Activated CD8-positive, alpha-beta memory T cell treated with anti-CD3 and anti-CD28 coated beads for 48 hours (primary cell): ENCODE data around the gene APOBEC3H.
"Not testable (repeated sequence)": the region's sequence is repeated elsewhere in the genome, so short reads cannot be mapped to it uniquely, and the experiment has no call there.

Source experiments
- DNase-seq, 3 experiments: peaks; one replicate each; pipeline ENCODE4 v3.0.0-alpha.2; 2020; ENCODE audit warnings: low read depth in 2 of 3, low spot score in 2 of 3

The APOBEC3H gene

GRCh38 chr22:39097098-39098020, at the start of gene APOBEC3H:
TSS of gene APOBEC3H (plus strand) at chr22:39097244. CDS start at chr22:39100279, 3,035 bp downstream.
- no peak for DNase-seq

- DNase-seq: not testable (repeated sequence)
Measured at GRCh38 chr22:39049486-39049885, 47.6 kb upstream of the APOBEC3H start.

GRCh38 chr22:39051844-39052495, 45.1 kb upstream of the APOBEC3H start:
- DNase-seq: not testable (repeated sequence)

GRCh38 chr22:39055658-39056057, 41.4 kb upstream of the APOBEC3H start:
- DNase-seq: no peak

- not testable (repeated sequence) for DNase-seq
Measured at GRCh38 chr22:39061290-39061689, 35.8 kb upstream of the APOBEC3H start.

- DNase-seq: not testable (repeated sequence)
Measured at GRCh38 chr22:39061951-39062350, 35.1 kb upstream of the APOBEC3H start.

GRCh38 chr22:39063904-39064303, 33.1 kb upstream of the APOBEC3H start:
- not testable (repeated sequence) for DNase-seq

- not testable (repeated sequence) for DNase-seq
Measured at GRCh38 chr22:39066442-39067276, 30.4 kb upstream of the APOBEC3H start.

- DNase-seq: no peak
Measured at GRCh38 chr22:39068033-39068785, 28.8 kb upstream of the APOBEC3H start.

GRCh38 chr22:39070186-39070585, 26.9 kb upstream of the APOBEC3H start:
- DNase-seq: no peak

GRCh38 chr22:39072581-39072981, 24.5 kb upstream of the APOBEC3H start:
- DNase-seq: not testable (repeated sequence)

GRCh38 chr22:39073981-39074380, 23.1 kb upstream of the APOBEC3H start:
- no peak for DNase-seq

- not testable (repeated sequence) for DNase-seq
Measured at GRCh38 chr22:39076155-39077025, 20.7 kb upstream of the APOBEC3H start.

- not testable (repeated sequence) for DNase-seq
Measured at GRCh38 chr22:39077026-39077840, 19.8 kb upstream of the APOBEC3H start, which contains the start of gene APOBEC3G. TSS of gene APOBEC3G (plus strand) at chr22:39077275. CDS start at chr22:39077362, 87 bp downstream.

GRCh38 chr22:39077912-39078311, 19.1 kb upstream of the APOBEC3H start:
- DNase-seq: not testable (repeated sequence)

GRCh38 chr22:39078329-39078728, 18.7 kb upstream of the APOBEC3H start:
- no peak for DNase-seq

GRCh38 chr22:39079054-39079637, 17.9 kb upstream of the APOBEC3H start:
- not testable (repeated sequence) for DNase-seq
